ENCODE measurements around the gene PDIA5.

PDIA5 gene

DNA sequence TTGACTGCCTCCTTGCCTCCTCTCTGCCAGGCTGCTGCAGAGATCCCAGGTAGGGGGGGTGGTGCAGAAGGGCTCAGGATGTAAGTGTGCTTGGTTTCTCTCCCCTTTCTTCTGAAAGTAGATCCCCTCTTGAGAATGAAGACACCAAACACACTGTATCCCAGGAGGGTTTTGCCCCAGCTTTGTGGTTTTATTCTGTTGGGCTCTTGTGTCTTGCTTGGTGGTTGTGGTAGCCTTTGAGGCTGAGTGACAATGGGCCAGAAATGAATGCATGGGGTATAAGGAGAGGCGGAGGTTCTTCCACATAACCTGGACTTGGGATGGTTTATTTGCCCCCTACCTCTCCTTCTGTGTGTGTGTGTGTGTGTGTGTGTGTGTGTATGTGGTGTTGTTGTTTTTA, 5.7 kb downstream of the PDIA5 start:
- no peak for DNase-seq

DNA sequence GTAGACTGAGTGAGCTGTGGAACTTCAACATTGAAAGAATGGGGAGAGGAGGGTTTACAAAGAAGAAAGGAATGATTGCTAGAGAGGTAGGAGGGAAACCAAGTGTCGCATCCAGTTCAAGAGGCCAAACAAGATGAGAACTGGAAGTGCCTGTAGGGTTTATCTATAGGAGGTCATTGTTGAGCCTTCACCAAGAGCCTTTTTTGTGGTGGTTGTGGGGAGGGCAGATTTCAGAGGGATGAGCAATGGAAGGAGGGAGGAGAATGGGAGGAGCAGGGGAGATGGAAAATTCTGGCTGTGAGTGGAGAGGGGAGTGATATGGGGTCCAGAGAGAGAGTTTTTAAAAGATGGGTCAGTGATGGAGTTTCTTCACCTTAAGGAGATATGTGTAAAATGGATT, 8.5 kb downstream of the PDIA5 start:
- DNase-seq, result no peak

DNA sequence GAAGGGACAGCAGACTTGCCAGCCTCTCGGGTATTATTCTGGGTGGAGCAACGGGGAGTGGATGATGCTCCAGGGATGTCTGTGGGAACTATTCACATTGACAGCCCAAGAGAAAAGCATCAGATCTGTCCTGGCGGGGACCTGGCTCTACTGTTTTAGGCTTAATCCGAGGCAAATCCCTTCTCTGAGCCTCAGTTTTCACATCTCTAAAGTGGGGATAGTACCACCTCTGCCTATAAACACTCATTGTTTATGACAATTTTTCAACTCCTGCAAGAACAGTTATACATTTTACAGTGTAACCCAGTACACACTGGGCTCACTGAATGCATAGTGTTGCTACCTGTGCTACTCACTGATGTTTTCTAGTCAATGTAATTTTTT, 9.3 kb downstream of the PDIA5 start:
- no peak for DNase-seq

DNA sequence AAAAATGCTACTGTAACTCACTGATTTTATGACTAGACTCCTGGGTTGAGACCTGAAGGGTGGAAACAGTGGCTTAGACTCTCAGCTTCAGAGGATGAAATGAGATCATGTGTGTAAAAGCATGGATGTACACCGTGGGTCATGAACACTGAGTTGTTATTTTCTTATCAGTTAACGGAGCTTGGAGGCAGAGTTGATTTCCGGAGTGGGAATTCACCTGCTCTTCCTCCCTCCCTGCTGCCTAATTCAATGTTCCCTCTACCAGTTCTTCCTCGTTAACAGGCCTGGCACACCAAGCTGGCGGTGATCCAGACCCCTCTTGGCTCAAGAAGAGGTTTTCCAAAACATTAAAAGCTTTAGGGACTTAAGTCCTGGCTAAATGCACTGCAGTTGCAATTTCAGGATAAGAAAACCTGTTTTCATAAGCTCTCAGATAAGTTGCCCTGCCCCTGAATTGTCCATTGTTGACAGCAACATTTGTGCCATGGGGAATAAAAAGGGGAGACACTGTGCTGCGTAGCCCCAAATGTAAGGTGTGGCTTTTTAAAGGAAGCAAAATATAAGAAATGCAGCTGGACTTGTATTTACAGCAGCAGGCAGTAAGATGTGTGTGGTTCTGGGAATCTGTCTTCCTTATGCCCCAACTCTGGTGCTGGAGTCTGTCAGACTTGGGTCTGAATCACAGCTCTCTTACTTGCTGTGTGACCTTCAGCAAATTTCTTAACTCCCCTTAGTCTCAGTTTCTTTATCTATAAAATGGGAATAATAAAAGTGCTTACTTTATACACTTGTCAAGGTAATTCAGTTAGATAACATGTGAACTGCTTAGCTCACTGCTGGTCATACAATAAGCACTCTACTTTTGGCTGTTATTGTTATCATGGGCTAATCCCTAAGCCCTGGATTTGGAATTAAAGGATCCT, 9.9 kb downstream of the PDIA5 start:
- no peak for DNase-seq

DNA sequence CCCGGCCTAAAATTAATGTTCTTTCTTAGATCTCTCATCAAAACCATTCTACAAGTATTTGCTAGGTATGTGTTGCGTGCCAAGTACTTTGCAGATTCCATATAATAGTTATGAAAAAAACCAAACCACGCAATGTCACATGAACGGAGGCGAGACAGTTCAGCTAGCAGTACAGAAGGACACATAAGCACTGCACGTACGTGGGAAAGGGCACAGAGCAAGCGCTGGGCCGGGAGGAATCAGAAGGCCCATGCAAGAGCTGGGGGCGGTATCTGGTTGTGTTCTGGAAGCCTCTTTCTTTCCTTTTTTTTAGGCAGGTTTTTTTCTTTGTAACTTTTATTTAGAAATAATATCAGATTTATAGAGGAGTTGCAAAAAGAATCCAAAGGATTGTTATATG, 11.3 kb downstream of the PDIA5 start:
- no peak for DNase-seq

DNA sequence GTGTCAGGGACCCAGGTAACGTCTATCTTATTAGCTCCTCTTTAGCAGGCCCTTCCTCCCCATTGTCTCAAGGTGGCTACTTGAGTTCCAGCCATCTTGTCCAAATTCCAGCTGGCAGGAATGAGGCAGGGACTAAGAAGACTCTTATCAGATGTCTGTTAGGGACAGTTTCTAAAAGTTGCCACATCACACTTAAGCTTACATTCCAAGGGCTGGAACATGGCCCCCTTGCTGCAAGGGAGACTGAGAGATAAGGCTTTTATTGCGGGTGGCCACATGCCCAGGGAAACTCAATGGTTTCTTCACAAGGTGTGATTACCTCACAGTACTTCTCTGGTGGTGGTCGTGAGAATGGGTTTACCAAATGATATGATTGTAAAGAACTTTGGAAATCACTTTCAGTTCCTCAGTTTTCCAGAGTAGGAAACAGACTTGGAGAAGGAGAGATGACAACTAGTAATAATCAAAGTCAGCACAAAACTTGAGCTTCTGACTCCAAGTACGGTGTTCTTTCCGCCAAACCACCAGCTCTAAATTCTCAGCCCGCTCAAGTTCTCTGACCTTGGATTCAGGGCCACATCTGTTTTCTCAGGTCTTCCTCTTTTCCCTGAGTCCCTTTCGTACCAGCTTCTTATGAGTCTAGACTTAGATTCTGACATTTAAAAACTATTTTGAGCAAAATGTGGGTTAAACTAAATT, 14.2 kb downstream of the PDIA5 start:
- no peak for DNase-seq

DNA sequence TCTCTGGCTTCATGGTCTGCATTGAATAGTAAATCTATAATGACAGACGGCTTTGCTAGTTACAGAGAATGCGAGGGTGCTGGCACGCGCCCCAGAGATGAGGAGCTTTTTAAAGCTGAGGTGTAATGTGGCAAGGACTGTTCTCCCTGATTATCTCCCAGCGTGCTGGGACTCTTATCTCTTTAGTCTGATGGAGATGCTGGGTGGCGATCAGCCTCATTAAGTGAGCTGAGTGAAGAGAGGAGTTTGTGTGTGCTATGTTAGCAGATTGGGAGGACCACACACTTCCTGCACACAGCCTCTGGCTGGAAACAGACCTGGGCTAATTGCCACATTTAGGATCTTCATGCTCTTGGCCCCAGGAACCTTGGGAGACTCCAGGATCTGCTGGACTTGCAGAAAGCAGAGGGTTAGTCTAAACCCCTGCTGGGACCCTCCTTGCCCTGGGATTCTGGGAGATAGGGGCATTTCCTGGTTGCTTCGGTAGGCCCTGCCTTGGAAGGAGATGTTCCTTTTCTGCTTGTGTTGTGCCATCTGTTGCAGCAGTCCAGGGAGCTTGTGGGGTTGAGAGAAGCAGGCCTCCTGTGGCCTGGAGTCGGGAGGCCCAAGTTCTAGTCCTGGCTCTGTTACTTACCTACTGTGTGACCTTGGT, 15.0 kb downstream of the PDIA5 start:
- no peak for DNase-seq

DNA sequence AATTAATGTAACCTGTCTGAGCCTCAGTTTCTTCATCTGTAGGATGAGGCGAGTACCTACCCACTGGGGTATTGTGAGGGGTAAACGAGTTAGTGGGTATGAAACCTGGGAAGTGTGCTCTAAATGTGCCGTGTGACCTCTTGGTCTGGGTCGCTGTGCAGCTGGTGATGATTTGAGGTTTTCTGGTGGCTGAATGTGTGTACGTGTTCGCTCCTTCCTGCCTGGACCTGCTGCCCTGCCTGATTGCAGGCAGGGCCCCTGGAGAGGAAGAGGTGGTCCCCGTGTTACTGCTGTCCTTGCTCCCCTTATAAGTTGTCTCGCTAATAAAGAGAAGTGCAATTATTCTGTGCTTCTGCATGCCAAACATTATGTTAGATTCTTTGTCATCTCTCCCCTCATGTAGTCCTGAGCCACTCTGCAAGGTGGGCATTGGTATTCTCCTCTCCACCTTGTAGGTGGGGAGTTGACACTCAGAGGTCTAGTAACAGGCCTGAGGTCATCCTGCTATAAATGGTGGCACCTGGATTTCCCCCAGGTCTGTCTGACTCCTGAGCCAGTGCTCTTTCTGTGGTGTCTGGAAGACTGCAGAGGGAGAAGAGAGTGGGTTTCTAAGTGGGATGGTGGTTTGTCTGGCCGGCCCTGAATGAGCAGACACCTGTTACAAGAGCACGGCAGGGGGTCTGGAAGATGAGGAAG, 15.7 kb downstream of the PDIA5 start:
- DNase-seq, result no peak

DNA sequence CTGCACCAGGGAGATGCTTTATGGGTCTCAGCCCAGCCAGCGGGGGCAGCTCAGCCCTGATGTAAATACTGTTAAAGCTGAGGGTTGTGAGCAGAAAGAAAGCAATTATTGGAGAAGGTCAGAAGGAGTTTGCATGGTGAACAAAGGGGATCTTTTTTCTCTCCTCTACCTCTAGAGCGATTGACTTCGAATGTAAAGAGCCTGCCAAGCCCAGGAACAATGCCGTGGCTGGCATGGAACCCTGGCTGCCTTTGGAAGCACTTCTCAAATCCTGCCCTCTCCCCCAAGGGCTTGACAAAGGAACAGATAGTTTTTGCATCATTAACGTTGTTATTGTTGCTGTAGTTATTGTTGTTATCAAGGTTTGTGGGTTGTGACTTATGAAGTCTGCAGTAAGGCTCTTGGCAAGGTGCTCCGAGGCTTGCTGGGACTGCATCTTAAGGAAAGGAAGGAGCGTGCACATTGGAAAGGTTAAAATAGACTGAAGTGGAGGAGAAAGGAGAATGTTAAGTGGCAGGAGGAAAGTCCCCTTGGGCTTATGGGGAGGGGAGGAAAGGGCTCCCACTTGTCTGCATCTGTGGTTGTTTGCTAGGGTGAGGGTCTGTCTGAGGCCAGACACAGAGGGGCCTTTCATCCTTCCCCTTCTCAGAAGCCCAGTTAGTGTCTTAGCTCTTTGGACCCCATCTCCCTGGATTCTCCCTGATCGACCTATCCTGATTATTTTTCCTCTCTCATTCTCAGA, 16.7 kb downstream of the PDIA5 start:
- DNase-seq, result no peak

DNA sequence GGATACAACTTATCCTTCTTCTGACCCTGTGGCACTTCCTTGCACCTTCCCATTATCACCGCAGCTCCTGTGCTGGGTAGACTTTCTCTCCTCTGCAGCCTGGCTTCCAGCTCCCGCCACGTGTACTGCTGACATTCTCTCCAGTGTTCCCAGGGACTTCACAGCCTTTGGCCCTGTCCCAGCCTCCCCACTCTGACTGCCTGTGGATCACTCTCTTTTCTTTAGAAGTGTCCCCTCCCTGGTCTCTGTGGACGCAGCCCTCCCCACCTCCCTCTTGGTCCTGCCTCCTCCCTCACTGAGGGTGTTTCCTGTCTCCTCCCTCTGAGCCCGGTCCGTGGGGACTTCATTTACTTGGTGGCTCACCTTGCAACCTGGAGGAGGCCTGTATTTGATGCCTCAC, 17.4 kb downstream of the PDIA5 start:
- DNase-seq, result no peak

DNA sequence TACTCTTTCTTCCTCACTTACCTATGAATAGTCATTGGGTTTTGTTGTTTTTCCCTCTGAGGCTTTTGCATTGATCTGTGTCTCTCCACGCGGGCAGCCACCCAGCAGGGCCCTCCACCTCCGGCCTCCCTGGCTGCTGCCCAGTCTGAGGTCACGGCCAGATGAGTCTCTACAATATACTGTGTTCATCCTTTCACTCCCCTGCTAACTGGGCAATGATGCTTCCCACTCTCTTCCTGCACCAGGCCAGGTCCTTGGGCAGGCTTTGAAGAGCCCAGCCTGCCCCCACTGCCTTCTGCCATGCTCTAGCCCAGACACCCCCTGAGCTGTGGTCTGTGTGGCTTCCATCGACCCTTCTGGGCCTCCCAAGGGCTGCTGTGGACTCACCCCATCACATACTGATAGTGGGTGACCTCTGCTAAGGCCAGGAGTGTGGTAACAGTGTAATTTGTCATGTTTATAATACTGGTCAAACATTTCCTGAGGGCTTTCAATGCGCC, 18.0 kb downstream of the PDIA5 start:
- DNase-seq, result no peak

DNA sequence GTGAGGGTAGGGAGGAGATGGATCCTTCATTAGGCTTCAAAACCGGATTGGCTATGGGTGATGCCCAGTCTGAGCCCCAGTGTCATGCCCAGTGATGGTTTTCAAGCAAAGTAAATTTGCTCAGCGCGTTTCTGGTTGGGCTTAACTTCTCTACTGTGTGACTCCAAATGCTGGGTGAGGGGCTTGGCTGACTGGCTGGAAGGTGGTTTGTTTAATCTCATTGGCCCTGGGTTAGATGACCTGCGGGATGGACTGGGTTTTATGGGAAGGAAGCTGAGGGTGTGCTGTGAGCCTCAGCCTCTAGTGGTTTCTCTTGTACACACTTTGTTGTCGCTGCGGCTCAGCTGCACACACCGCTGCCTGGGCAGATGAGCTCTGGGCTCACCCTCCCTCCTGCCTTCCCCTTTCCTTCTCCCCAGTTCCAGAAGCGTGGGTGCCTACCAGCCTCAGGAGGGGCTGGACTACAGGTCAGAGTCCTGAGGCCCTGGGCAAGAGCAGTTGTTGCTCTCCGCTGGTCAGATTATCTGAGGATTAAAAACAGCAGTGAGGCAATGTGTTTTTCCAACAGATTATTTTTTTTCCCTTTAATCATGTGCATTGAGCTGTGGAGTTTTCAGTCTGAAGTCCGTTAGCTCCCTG, 18.6 kb downstream of the PDIA5 start:
- DNase-seq, result no peak

DNA sequence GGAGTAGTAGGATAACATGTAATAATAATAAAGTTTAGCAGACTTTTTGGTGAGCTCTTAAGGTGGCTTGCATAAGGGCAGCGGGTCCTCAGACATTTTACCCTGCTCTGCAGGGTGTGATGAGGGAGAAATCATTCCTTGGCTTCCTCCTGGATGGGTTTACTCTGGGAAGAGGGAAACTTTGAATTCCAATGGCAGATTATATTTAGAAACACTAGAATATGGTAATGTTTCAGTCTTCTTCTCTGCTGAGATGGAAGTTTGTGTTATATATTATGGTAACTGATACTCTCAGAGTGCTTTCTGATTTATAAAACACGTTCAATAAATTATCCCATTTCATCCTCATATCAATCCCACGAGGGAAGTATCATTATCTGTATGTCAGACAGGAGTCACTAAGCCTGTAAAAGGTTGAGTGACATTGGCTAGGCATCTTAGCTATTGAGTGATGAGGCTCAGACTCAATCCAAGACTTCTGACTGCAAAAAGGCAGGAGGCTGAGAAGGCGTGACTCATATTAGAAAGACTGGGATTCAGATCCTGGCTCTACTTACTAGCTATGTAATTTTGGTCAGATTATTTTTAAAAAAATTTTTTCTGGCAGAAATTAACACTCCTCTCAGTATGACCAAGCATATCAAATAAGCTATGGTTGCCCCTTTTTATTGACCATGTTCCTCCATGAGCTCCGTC, 19.3 kb downstream of the PDIA5 start:
- no peak for DNase-seq

DNA sequence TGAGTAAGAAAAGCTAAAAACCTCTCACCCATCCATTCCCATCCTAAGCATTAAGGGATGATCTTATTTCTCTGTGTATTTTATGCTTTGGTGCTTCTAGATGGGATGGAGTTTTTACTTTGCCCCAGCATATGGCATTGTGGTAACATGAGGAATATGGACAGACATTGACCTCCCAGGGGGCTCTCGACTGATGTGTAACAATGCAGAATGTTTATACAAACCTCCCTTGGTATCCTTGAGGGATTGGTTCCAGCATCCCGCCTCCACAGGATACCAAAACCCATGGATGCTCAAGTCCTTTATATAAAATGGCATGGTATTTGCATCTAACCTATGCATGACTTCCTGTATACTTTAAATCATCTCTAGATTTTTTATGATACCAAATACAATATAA, 21.6 kb downstream of the PDIA5 start:
- no peak for DNase-seq

DNA sequence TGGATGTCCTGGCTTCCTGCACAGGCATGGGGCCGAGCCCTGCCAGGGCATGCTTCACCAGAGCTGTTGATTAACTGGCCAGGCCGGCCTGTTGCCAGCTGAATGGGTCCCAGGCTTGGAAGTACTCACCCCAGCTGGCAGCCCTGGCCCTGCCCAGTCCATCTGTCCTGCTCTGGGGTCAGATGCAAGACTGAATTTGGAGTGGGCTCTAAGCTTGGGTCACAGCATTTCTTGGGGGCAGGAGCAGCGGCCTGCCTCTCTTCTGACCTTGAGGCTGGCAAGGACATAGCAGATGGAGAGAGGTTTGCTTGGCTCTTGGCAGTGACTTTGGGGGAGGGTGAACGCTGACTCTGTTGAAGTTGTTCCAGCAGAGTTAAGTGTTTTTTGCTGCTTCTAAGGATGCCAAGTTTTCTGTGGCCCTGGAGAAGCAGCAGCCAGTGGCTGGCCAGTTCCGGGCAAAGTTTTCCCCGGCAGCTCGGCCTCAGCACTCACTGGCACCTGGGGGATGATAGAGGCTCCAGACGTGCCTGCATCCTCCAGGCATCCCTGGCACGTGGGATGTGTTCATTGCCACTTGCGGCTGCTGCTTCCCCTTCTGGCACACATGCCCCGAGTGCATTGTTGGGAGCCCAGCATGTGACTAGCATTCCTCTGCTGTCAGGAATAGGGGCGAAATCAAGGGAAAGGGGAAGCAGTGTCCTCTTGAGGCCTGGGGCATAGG, 22.9 kb downstream of the PDIA5 start:
- no peak for DNase-seq

DNA sequence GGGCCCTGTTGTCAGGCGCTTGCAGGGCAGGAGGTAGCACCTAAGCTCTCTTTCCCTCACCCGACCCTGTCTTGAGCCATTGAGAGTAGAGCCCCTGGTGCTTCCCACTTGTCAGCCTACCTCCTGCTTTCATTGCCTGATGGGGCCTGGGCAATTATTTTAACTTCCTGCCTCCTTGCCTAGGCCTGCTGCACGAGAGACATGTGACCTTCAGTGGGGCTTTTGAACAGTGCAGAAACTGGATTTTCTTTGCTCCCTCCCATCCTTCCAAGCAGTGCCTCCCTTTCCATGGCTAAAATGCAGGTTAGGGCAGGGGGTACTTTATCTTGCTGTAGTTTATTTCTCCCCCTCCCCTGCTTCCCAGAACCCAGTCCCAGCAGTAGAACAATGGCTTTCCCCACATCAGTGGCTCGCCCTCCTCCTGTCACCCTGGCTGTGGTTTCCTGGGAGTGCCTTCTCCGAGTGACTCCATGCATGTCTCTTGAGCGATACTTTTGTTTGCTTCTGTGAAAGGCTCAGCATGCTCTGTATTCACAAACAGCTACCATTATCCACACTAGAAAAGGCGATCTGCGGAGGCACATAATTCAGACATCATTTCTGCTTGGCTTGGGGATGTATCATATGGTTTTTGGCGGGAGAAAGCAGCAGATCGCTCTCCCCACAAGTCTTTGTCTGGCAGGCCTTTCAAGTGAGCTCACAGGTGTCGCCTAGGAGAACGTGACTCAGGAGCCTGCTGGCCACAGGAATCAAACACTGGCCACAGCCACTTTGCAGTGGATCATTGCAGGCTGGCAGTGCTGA, 24.1 kb downstream of the PDIA5 start:
- no peak for DNase-seq

DNA sequence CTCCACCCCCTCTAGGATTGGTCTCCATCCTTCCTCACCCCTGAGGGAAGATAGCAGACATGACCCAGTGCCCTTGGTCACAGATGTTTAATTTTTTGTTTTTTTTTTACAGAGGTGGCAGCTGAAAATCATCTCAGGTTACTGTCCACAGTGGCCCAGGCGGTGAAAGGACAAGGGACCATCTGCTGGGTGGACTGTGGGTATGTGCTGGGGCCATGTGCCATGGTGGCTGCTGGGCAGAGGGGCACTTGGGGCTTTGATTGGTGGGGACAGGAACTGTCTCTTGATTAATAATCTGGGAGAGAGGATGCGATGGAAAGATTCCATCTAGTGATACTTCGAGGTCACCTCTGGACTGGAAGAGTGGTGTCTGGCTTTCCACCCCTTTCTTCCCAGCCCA, 25.4 kb downstream of the PDIA5 start:
- no peak for DNase-seq

DNA sequence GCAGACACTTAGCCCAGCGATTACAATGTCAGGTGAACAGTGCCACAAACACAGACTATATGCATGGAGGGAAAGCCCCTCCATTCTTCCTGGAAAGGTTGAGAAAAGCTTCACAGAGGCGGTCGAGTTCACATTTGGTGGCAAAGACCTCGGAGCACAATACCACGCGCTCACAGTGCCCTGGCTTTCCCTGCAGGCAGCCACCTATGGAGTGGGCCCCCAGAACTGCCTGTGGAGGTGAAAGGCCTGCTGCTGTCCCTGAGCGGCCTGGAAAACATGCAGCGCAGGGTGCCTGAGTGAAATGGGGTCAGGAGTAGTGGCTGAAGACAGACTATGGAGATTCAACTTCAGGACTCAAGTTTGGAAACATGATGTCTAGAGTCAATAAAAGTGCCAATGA, 26.9 kb downstream of the PDIA5 start:
- no peak for DNase-seq

DNA sequence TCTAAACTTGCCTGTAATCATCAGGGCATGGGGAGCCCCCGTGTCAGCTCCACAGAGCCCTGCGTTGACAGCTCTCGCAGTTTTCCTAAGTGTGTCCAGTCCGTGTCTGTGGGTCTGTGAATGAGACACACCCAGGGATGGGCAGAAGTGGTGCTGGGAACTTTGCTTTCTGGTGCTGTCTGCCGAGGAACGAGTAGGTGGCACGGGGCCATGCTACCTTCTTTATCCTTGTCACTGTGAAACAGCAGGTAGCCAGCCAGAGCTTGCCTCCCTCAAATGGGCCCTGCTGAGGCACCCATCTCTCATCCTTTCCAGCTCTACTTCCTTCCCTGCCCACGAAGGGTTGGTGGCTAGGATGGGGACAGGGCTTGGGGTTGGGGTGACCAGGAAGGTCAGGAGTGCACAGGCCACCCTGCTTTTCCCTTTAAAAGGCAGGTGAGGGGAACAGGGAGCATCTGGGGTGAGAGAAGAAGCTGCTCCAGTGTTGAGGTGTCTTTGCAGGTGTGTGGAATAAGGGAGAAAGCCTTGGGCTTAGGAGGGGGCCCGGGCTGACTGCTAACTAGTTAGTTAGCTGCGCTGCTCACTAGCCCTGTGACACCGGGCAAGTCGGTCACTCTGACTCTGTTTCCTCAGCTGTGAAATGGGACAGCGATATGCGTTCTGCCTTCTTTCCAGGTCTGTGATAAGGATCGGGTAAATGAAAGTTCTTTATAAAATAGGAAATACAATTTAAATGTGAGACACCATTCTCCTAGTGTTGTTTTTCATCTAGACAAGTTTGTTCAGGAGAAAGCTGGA, 27.9 kb downstream of the PDIA5 start:
- no peak for DNase-seq

All from NCI-H526 treated with DMSO at 0.1 percent for 48 hours (cell line).